Measurements from ENCODE around the gene PODXL2. TPM values are rescaled to one million over a fixed set of nuclear protein-coding genes. Genes with fewer than 3 reads are reported as not detected.

Gene PODXL2
- total RNA-seq, 1 donor from 2014 or later = 14.5 TPM

DNA sequence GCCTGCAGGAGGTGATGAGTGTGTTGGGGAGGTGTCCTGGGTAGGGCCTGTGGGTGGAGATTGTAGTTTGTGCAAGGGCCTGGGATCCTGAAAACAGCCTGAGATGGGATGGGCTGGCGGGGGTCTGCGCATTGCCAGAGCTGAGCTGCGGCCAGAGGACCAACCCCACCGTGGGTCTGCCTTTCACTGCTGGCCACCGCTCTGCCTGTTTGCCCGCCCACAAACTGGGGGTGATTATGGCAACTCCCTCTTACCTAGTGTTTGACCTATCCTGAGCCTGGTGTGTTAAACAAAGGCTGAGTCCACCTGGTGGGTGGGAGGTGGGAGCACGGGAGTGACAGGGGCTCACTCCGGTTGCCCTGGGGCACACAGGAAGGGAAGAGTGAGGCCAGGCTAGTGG, 53.6 kb downstream of the PODXL2 start:
- no peaks in the 10 kb centered on the region for H3K27me3 ChIP-seq (ENCODE audit: insufficient read depth, low read length)
- no peak overlapping the region for H2AFZ ChIP-seq (ENCODE audit: low read depth, low read length)
- no peak for FAIRE-seq
- no peaks in the 10 kb centered on the region for H3K4me1 Mint-ChIP-seq (ENCODE audit: low read depth, unreplicated experiment)
- H3K36me3 ChIP-seq (ENCODE audit: insufficient read depth, low read length) = no peaks in the 10 kb centered on the region
- H3K4me1 ChIP-seq (ENCODE audit: insufficient read depth, low read length) = no peaks in the 10 kb centered on the region
- no peaks in the 10 kb centered on the region for H3K79me2 ChIP-seq (ENCODE audit: insufficient read depth, low read length)
- H3K9me3 Mint-ChIP-seq (ENCODE audit: unreplicated experiment) = no peaks in the 10 kb centered on the region
- peaks cover 5% of the 10 kb centered on the region for H3K36me3 Mint-ChIP-seq (ENCODE audit: low read depth, unreplicated experiment)
- no peak overlapping the region for H3K9ac ChIP-seq (ENCODE audit: low read length)
- no peak overlapping the region for H3K27ac Mint-ChIP-seq (ENCODE audit: unreplicated experiment)
- no peaks in the 10 kb centered on the region for H4K20me1 ChIP-seq (ENCODE audit: insufficient read depth, low read length)
- DNase-seq (ENCODE audit: low read depth) = no peak
- peaks cover 2% of the 10 kb centered on the region for H3K27me3 Mint-ChIP-seq (ENCODE audit: low read depth, unreplicated experiment)
- no peaks in the 10 kb centered on the region for H3K9me3 ChIP-seq (ENCODE audit: insufficient read depth, low read depth, low read length)
- no peak overlapping the region for H3K27ac ChIP-seq (ENCODE audit: low read depth, low read length)
- no peak overlapping the region for H3K4me3 Mint-ChIP-seq (ENCODE audit: unreplicated experiment)
- H3K4me3 ChIP-seq (ENCODE audit: insufficient read depth, low read depth, low read length) = no peak overlapping the region
- no peak overlapping the region for H3K4me2 ChIP-seq (ENCODE audit: low read length)
- TF ChIP-seq, protein P1, sequence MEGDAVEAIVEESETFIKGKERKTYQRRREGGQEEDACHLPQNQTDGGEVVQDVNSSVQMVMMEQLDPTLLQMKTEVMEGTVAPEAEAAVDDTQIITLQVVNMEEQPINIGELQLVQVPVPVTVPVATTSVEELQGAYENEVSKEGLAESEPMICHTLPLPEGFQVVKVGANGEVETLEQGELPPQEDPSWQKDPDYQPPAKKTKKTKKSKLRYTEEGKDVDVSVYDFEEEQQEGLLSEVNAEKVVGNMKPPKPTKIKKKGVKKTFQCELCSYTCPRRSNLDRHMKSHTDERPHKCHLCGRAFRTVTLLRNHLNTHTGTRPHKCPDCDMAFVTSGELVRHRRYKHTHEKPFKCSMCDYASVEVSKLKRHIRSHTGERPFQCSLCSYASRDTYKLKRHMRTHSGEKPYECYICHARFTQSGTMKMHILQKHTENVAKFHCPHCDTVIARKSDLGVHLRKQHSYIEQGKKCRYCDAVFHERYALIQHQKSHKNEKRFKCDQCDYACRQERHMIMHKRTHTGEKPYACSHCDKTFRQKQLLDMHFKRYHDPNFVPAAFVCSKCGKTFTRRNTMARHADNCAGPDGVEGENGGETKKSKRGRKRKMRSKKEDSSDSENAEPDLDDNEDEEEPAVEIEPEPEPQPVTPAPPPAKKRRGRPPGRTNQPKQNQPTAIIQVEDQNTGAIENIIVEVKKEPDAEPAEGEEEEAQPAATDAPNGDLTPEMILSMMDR (IDR thresholded peaks at IDR 0.05; ENCODE audit: insufficient read depth, low read depth, low read length) = no peak
- no peak for TF ChIP-seq EZH2 (IDR thresholded peaks at IDR 0.05; ENCODE audit: insufficient read depth, low read length)

DNA sequence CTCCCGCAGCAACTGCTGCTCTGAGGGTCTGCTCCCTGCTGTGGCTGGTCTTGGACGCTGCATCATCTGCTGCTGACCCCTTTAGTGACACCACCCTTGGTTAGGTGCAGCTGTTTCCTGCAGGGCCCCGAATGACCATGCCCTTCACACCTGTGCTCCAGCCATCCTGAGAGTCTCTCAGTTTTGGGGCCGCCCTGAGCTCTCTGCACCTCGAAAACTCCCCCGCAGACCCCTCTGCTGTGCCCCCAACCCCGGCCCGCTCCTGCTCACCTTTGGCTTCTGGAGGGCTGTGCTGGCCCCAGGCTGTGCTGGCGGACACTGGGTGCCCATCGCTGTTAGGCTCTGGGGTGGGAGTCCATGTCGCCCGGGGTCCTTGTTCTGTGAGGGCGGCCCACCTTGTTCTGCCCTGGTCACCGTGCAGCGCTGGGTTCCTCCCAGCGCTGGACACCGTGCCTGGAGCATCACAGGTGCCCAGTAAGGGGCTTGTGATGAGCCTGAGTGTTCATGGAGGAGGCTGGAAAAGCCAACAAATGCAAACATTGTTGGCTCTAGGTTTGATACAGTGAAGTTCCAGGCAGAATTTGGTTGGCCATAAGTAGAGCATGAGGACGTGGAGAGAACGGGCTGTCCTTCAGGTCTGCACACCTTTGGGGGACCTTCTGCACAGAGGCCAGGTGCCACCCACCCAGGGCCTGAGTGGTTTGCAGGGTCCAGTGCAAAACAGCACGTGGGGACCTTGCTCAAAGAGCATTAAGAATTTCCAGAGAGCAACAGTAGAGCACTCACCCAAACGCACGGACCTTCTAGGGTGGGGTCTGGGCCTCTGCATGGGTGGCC, 56.1 kb downstream of the PODXL2 start:
- DNase-seq (ENCODE audit: low read depth) (no peak), FAIRE-seq (no peak)
- Histone ChIP-seq H3K36me3 (ENCODE audit: insufficient read depth, low read length) (no peaks in the 10 kb centered on the region), H3K79me2 (ENCODE audit: insufficient read depth, low read length) (no peaks in the 10 kb centered on the region), H3K9ac (ENCODE audit: low read length) (no peak overlapping the region), H3K9me3 (ENCODE audit: insufficient read depth, low read depth, low read length) (no peaks in the 10 kb centered on the region), H3K27me3 (ENCODE audit: insufficient read depth, low read length) (no peaks in the 10 kb centered on the region), H4K20me1 (ENCODE audit: insufficient read depth, low read length) (no peaks in the 10 kb centered on the region), H3K4me1 (ENCODE audit: insufficient read depth, low read length) (peaks cover 21% of the 10 kb centered on the region), H3K4me3 (ENCODE audit: insufficient read depth, low read depth, low read length) (no peak overlapping the region), H3K4me2 (ENCODE audit: low read length) (no peak overlapping the region), H2AFZ (ENCODE audit: low read depth, low read length) (no peak overlapping the region), H3K27ac (ENCODE audit: low read depth, low read length) (no peak overlapping the region)
- Mint-ChIP-seq H3K27ac (ENCODE audit: unreplicated experiment) (peak overlapping the region; percentile 28), H3K36me3 (ENCODE audit: low read depth, unreplicated experiment) (no peaks in the 10 kb centered on the region), H3K9me3 (ENCODE audit: unreplicated experiment) (no peaks in the 10 kb centered on the region), H3K27me3 (ENCODE audit: low read depth, unreplicated experiment) (peaks cover 2% of the 10 kb centered on the region), H3K4me1 (ENCODE audit: low read depth, unreplicated experiment) (peaks cover 16% of the 10 kb centered on the region), H3K4me3 (ENCODE audit: unreplicated experiment) (no peak overlapping the region)
- TF ChIP-seq EZH2 (IDR thresholded peaks at IDR 0.05; ENCODE audit: insufficient read depth, low read length) = no peak
- TF ChIP-seq, protein P1 (IDR thresholded peaks at IDR 0.05; ENCODE audit: insufficient read depth, low read depth, low read length) = no peak

All from astrocyte (in vitro differentiated cells and primary cell).